ENCODE data around the gene DEXI. TPM values are rescaled to one million over a fixed set of nuclear protein-coding genes. Genes with fewer than 3 reads are reported as not detected.

DEXI gene
- total RNA-seq, 4 donors from 2014 or later: 106 to 133 (median 125) TPM

DNA sequence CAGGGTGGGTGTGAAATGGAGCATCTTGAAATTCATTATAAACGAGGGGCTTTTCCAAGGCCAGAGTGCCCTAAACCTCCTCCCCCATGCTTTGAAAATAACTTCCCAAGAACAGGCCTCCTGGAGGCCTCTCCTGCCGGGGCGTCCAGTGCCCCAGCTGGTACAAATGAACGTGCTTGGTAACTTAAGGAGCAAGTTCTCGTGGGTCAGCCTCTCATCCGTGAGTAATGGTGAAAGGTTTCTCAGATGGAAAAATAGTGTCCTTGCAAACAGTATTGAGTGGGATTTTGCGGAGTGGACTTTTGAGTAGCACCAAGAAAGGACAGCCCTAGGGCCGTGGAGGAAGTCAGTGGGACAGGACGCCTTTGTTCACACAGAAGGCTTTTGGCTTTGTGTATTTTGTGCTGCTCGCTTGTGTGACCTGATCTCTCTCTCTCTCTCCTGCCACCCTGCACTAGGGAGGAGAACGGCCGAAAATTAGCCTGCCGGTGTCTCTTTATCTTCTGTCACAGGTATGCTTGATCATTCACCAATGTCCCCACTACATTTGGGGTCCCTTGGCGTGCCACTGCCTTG lies 36.7 kb upstream of the DEXI start:
- WGBS: 95% methylated on average over 14 of the region's 14 CpGs
- TF ChIP-seq POLR2A (IDR thresholded peaks at IDR 0.05; ENCODE audit: low read depth) (no peak), EP300 (IDR thresholded peaks at IDR 0.05) (no peak), POLR2AphosphoS5 (IDR thresholded peaks at IDR 0.05) (no peak)
- TF ChIP-seq, protein P1, sequence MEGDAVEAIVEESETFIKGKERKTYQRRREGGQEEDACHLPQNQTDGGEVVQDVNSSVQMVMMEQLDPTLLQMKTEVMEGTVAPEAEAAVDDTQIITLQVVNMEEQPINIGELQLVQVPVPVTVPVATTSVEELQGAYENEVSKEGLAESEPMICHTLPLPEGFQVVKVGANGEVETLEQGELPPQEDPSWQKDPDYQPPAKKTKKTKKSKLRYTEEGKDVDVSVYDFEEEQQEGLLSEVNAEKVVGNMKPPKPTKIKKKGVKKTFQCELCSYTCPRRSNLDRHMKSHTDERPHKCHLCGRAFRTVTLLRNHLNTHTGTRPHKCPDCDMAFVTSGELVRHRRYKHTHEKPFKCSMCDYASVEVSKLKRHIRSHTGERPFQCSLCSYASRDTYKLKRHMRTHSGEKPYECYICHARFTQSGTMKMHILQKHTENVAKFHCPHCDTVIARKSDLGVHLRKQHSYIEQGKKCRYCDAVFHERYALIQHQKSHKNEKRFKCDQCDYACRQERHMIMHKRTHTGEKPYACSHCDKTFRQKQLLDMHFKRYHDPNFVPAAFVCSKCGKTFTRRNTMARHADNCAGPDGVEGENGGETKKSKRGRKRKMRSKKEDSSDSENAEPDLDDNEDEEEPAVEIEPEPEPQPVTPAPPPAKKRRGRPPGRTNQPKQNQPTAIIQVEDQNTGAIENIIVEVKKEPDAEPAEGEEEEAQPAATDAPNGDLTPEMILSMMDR (IDR thresholded peaks at IDR 0.05): no peak
- Histone ChIP-seq H3K27me3 (no peaks in the 10 kb centered on the region), H3K36me3 (peaks cover 10 to 81% (median 48%) of the 10 kb centered on the region in 4 donors), H3K4me3 (no peak overlapping the region), H3K27ac (replicated peaks in 1 of 4) (peak overlapping the region; percentile 78 to 84 (median 82)), H3K4me1 (peaks cover 6 to 39% (median 25%) of the 10 kb centered on the region in 4 donors), H3K9me3 (no peaks in the 10 kb centered on the region)
- DNase-seq (ENCODE audit: extremely low spot score): no peak
- intact Hi-C loops (cut with DNase I): no loop called here

GRCh38 chr16:10978124-10978523 lies 35.9 kb upstream of the DEXI start:
- 80% methylated on average over 6 of the region's 6 CpGs for WGBS
- no peak overlapping the region for H3K4me3 ChIP-seq
- no peak for TF ChIP-seq EP300 (IDR thresholded peaks at IDR 0.05)
- TF ChIP-seq, protein P1 (IDR thresholded peaks at IDR 0.05): no peak
- TF ChIP-seq POLR2AphosphoS5 (IDR thresholded peaks at IDR 0.05): no peak
- H3K4me1 ChIP-seq: peaks cover 6 to 39% (median 25%) of the 10 kb centered on the region in 4 donors
- no peaks in the 10 kb centered on the region for H3K9me3 ChIP-seq
- no peak for DNase-seq (ENCODE audit: extremely low spot score)
- no peaks in the 10 kb centered on the region for H3K27me3 ChIP-seq
- peaks cover 8 to 80% (median 44%) of the 10 kb centered on the region in 4 donors for H3K36me3 ChIP-seq
- intact Hi-C loops (cut with DNase I): no loop called here
- no peak overlapping the region for H3K27ac ChIP-seq (replicated peaks in 1 of 4)

GRCh38 chr16:10976634-10977033 lies 34.4 kb upstream of the DEXI start:
- H3K36me3 ChIP-seq: peaks cover 4 to 84% (median 48%) of the 10 kb centered on the region in 4 donors
- TF ChIP-seq, protein P1 (IDR thresholded peaks at IDR 0.05): no peak
- TF ChIP-seq POLR2A (IDR thresholded peaks at IDR 0.05; ENCODE audit: low read depth): no peak
- TF ChIP-seq EP300 (IDR thresholded peaks at IDR 0.05): no peak
- TF ChIP-seq POLR2AphosphoS5 (IDR thresholded peaks at IDR 0.05): no peak
- WGBS: 92% methylated on average over 3 of the region's 3 CpGs
- intact Hi-C loops (cut with DNase I): no loop called here
- H3K27me3 ChIP-seq: no peaks in the 10 kb centered on the region
- no peak overlapping the region for H3K27ac ChIP-seq (replicated peaks in 1 of 4)
- no peaks in the 10 kb centered on the region for H3K9me3 ChIP-seq
- no peak for DNase-seq (ENCODE audit: extremely low spot score)
- H3K4me1 ChIP-seq: peaks cover 10 to 33% (median 29%) of the 10 kb centered on the region in 4 donors
- no peak overlapping the region for H3K4me3 ChIP-seq

GRCh38 chr16:10972819-10973464 lies 30.7 kb upstream of the DEXI start:
- intact Hi-C loops (cut with DNase I): loop anchor here (1.0 kb wide), 2 partner anchors 281 to 284 kb away; no protein-coding TSS in a partner anchor
- no peak for DNase-seq (ENCODE audit: extremely low spot score)
- peaks cover 4 to 80% (median 64%) of the 10 kb centered on the region in 4 donors for H3K36me3 ChIP-seq
- H3K27ac ChIP-seq (replicated peaks in 1 of 4): no peak overlapping the region
- H3K9me3 ChIP-seq: no peaks in the 10 kb centered on the region
- H3K4me1 ChIP-seq: peaks cover 5 to 13% (median 9%) of the 10 kb centered on the region in 4 donors
- no peaks in the 10 kb centered on the region for H3K27me3 ChIP-seq
- WGBS: 86% methylated on average over 12 of the region's 12 CpGs
- TF ChIP-seq POLR2A (IDR thresholded peaks at IDR 0.05; ENCODE audit: low read depth): no peak
- H3K4me3 ChIP-seq: no peak overlapping the region

DNA sequence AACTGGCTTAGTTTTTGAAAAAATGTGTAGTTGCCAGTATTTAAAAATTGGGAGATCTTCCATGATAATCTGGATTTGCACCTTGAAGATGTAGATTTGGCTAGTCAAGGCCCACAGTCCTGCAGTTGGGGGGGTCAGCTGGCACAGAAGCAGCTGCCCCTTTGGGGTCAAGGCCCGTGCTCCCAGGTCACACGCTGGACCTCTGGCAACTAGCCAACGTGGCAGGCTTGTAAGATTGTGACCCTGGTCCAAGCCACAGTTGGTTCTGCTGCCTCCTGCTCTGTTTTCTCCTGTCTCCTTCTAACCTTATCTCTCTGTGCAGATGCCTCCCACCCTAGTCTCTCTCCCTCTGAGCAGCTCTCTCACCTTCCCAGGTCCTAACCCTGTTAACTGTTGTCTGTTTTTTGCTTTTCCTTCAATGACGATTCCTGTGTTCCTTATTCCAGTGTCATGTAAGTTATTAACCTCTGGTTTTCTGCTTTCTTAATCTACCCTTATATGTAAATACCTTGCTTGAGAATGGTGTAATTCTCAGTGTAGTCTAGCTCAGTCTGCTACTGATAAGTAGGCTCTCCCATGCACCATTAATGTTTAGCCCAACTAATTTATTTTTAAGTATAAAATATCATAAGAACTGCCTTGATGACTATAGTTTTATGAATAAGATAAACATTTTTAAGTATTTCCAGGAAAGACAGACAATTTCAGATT lies 30.0 kb upstream of the DEXI start:
- intact Hi-C loops (cut with DNase I): loop anchor here (1.0 kb wide), 1 partner anchor 285 kb away; no protein-coding TSS in a partner anchor
- Histone ChIP-seq H3K27ac (replicated peaks in 1 of 4) (peak overlapping the region in 2 of 4 donors; percentile 15 to 20), H3K4me3 (no peak overlapping the region), H3K4me1 (peaks cover 5 to 13% (median 11%) of the 10 kb centered on the region in 4 donors), H3K9me3 (no peaks in the 10 kb centered on the region), H3K36me3 (peaks cover 4 to 77% (median 58%) of the 10 kb centered on the region in 4 donors), H3K27me3 (no peaks in the 10 kb centered on the region)
- WGBS: 63% methylated on average over 4 of the region's 4 CpGs
- DNase-seq (ENCODE audit: extremely low spot score): no peak
- TF ChIP-seq POLR2AphosphoS5 (IDR thresholded peaks at IDR 0.05) (no peak), POLR2A (IDR thresholded peaks at IDR 0.05; ENCODE audit: low read depth) (no peak), EP300 (IDR thresholded peaks at IDR 0.05) (no peak)
- TF ChIP-seq, protein P1 (IDR thresholded peaks at IDR 0.05): no peak

Measured in esophagus muscularis mucosa (tissue), 4 donors.